IPS-15b (cell line): Measurements from ENCODE around the gene NT5C2.
"Not testable (repeated sequence)": the region's sequence is repeated elsewhere in the genome, so short reads cannot be mapped to it uniquely, and the experiment has no call there.

Source experiments
- H3K27me3 ChIP-seq: one replicate; pipeline ENCODE4 v1.6.1; 2013; ENCODE audit warnings: low read length; ENCODE audit not compliant: control insufficient read depth, insufficient read depth
- H3K36me3 ChIP-seq: one replicate; pipeline ENCODE4 v1.6.1; 2013; ENCODE audit warnings: low read length; ENCODE audit not compliant: control insufficient read depth, insufficient read depth
- H3K4me1 ChIP-seq: one replicate; pipeline ENCODE4 v1.6.1; 2013; ENCODE audit warnings: mild to moderate bottlenecking, low read length; ENCODE audit not compliant: control insufficient read depth, insufficient read depth
- H3K4me3 ChIP-seq: one replicate; pipeline ENCODE4 v1.5.1; 2013; ENCODE audit warnings: low read depth, low read length
- H3K9ac ChIP-seq: one replicate; pipeline ENCODE4 v1.6.1; 2013; ENCODE audit warnings: low read depth, mild to moderate bottlenecking, low read length
- H3K9me3 ChIP-seq: one replicate; pipeline ENCODE4 v1.6.1; 2013; ENCODE audit warnings: mild to moderate bottlenecking, low read length; ENCODE audit not compliant: control insufficient read depth, insufficient read depth

Gene NT5C2

GRCh38 chr10:103193107-103193819 is at the start of gene NT5C2:
TSS of gene NT5C2 (minus strand) at chr10:103193272. CDS start at chr10:103174958, 18,314 bp downstream.
- H3K4me1 ChIP-seq = peaks cover 9% of the 10 kb centered on the region
- H3K4me3 ChIP-seq = peak within 1 kb of the TSS; percentile 69
- no peaks in the 10 kb centered on the region for H3K36me3 ChIP-seq
- H3K27me3 ChIP-seq = peaks cover 10% of the 10 kb centered on the region
- peak within 1 kb of the TSS; percentile 84 for H3K9ac ChIP-seq
- H3K9me3 ChIP-seq = no peaks in the 10 kb centered on the region

DNA sequence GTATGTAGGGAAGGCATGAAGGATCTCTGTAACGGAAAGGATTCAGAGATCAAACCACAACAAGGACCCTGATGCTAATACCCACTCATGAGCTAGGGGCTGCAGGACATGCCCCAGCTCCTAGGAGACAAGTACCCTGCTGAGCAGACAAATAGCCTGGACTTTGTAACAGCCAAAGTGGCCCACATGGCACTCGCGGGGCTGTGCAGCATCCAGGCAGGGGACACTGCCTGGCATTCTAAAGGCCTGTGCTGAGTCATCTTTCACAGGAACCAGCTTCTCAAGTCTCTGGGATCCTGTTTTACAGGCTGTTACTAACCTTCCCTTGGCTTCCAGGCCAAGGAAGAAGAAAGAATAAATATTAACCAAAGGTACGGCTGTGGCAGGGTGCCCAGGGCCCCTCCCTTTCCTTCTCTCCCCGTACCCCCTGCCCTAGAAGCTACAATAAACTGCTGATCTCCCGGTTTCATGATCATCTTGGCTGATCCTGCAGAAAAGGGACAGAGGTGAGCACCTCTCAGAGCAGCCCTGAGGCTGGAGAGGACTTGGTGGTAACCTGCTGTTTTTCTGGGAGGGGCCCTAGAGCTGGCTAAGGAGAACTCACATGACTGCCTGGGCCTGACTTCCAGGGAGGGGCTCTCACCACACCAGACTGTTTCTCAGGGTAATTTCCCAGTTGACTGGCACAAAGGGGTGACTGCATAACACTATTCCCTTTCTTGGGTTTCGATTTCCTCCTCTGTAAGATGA is 48.4 kb upstream of the NT5C2 start:
- H3K9ac ChIP-seq = no peak overlapping the region

DNA sequence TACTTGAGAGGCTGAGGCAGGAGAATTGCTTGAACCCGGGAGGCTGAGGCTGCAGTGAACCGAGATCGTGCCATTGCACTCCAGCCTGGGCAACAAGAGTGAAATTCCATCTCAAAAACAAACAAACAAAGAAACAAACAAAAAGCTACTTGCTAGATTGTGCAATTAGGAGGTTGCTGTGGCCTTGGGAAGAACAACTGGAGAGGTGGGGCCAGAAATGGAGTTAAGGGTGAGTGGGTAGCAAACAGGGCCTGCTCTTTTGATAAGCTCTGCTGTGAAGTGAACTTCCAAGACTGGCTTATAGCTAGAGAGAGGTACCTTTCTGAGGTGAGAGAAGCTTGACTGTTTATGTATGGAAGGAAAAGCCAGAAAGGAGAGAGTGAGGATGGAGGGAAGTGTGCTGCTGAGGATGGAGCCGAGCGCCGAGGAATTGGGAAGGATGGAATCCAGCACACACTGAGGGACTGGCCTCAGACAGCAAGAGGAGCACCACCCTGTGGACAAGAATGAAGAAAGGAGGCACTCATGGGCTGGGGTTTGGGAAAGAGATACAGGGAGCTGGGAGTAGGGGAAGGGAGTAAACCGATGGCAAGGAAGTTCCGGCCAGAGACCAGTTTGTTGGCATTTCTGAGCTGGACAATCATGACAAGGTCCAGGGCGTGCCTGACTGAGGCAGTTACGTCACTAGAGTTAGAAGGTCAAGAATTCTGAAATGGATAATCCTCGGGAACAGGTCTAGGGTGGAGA is 45.6 kb upstream of the NT5C2 start:
- peaks cover 9% of the 10 kb centered on the region for H3K4me1 ChIP-seq
- H3K9me3 ChIP-seq = no peaks in the 10 kb centered on the region
- no peak overlapping the region for H3K4me3 ChIP-seq
- H3K36me3 ChIP-seq = no peaks in the 10 kb centered on the region
- no peaks in the 10 kb centered on the region for H3K27me3 ChIP-seq
- H3K9ac ChIP-seq = no peak overlapping the region

More for the DNA sequence above, 48.4 kb upstream of the NT5C2 start:
- Histone ChIP-seq H3K27me3 (no peaks in the 10 kb centered on the region), H3K36me3 (no peaks in the 10 kb centered on the region), H3K4me3 (no peak overlapping the region), H3K9me3 (no peaks in the 10 kb centered on the region), H3K4me1 (peaks cover 9% of the 10 kb centered on the region)

DNA sequence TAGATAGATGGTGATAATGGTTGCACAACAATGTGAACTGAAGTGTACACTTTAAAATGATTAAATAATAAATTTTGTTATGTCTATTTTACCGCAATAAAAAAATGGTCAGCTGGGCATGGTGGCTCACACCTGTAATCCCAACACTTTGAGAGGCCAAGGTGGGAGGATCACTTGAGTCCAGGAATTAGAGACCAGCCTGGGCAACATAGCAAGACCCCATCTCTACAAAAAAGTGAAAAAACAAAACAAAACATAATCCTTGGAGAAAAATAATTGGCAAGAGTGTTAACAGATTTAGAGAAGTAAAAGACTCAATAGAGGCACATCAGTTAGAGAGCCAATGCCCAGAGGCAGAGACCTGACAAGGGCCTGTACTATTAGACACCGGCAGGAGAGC is 42.7 kb upstream of the NT5C2 start:
- Histone ChIP-seq H3K9me3 (no peaks in the 10 kb centered on the region), H3K36me3 (no peaks in the 10 kb centered on the region), H3K4me3 (no peak overlapping the region), H3K4me1 (peaks cover 4% of the 10 kb centered on the region), H3K9ac (no peak overlapping the region), H3K27me3 (no peaks in the 10 kb centered on the region)

DNA sequence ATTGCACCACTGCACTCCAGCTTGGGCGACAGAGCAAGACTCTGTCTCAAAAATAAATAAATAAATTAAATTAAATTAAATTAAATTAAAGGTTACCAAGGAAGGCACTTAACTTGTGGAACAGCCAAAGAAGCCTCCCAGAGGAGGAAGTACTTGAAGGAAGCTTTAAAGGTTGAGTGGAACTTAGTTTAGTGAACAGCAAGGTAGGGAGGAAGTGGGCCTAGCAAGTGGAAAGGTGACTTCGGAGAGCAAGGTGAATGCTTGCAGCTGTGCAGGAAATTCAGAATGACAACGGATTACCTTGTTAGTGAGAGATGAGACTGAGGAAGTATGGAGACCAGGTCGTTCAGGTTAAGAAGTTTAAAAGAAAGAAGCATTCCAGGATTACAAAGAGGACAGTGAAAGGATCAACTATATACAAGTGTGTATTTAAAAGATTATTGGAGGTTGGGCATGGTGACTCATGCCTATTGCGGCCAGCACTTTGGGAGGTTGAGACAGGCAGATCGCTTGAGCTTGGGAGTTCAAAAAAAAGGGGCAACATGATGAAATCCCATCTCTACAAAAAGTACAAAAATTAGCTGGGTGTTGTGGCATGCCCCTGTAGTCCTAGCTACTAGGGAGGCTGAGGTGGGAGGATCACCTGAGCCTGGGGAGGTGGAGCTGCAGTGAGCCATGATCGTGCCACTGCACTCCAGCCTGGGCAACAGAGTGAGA is 39.9 kb upstream of the NT5C2 start:
- Histone ChIP-seq H3K9me3 (no peaks in the 10 kb centered on the region), H3K27me3 (no peaks in the 10 kb centered on the region), H3K36me3 (no peaks in the 10 kb centered on the region), H3K4me3 (no peak overlapping the region), H3K9ac (no peak overlapping the region), H3K4me1 (peaks cover 7% of the 10 kb centered on the region)

- Histone ChIP-seq H3K9ac (no peak overlapping the region), H3K9me3 (no peaks in the 10 kb centered on the region), H3K4me3 (no peak overlapping the region), H3K4me1 (peaks cover 7% of the 10 kb centered on the region), H3K27me3 (no peaks in the 10 kb centered on the region), H3K36me3 (no peaks in the 10 kb centered on the region)
Observed at GRCh38 chr10:103232131-103232673, 39.1 kb upstream of the NT5C2 start.

DNA sequence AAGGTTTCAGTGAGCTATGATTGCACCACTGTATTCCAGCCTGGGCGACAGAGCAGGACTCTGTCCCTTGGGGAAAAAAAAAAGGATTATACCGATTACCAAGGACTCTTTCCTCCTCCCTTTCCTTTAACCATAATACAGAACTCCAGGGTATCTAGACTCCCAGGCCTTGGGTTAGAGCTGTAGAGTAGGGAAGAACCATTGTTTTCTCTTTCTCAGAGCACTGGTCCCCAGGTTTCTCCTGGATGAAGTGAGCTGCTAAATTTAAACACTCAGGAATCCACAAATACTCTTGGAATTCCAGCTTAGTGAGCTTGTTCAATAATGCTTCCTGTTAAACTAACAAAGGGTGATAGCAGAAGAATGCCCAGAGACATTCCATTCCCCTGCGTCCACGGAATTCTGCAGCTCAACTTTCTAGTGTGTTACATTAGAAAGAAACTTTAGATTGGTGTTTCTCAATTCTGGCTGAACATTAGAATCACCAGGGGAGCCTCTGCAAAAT is 38.0 kb upstream of the NT5C2 start:
- Histone ChIP-seq H3K9ac (no peak overlapping the region), H3K9me3 (no peaks in the 10 kb centered on the region)

DNA sequence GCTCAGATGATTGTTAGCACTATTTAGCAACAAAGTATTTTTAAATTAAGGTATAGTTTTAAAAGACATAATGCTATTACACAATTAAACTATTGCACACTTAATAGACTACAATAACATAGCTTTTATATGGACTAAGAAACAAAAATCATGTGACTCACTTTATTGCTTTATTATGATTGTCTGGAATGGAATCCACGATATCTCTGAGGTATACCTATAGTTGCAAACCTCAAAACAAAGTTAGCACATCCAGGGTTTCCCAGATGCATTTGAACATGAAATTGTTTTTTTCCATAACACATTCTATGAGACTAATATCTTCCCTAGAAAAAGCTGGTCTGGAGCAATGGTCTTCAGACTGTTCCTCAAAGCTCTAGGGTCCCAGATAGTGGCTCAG is 34.3 kb upstream of the NT5C2 start:
- H3K9ac ChIP-seq = no peak overlapping the region
- no peak overlapping the region for H3K4me3 ChIP-seq
- peaks cover 7% of the 10 kb centered on the region for H3K4me1 ChIP-seq
- no peaks in the 10 kb centered on the region for H3K27me3 ChIP-seq
- no peaks in the 10 kb centered on the region for H3K36me3 ChIP-seq
- peaks cover 12% of the 10 kb centered on the region for H3K9me3 ChIP-seq

More for the DNA sequence above, 38.0 kb upstream of the NT5C2 start:
- Histone ChIP-seq H3K4me1 (peaks cover 7% of the 10 kb centered on the region), H3K4me3 (no peak overlapping the region), H3K27me3 (no peaks in the 10 kb centered on the region), H3K36me3 (no peaks in the 10 kb centered on the region)

- Histone ChIP-seq H3K27me3 (no peaks in the 10 kb centered on the region), H3K9me3 (peaks cover 12% of the 10 kb centered on the region), H3K36me3 (no peaks in the 10 kb centered on the region), H3K4me3 (no peak overlapping the region), H3K9ac (no peak overlapping the region), H3K4me1 (peaks cover 5% of the 10 kb centered on the region)
Observed at GRCh38 chr10:103225939-103226338, 32.9 kb upstream of the NT5C2 start.

- not testable (repeated sequence) for H3K4me1 ChIP-seq, H3K4me3 ChIP-seq, H3K27me3 ChIP-seq, H3K9ac ChIP-seq, H3K36me3 ChIP-seq
- H3K9me3 ChIP-seq = peaks cover 12% of the 10 kb centered on the region
Observed at GRCh38 chr10:103224721-103225120, 31.6 kb upstream of the NT5C2 start.

DNA sequence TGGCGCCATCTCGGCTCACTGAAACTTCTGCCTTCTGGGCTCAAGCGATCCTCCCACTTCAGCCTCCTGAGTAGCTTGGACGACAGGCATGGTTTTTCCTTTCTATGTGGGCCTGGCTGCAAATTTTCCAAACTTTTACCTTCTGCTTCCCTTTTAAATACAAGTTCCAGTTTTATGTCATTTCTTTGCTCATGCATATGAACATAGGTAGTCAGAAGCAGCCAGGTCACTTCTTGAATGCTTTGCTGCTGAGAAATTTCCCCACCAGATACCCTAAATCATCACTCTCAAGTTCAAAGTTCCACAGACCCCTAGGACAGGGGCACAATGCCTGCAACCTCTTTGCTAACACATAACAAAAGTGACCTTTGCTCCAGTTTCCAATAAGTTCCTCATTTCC is 31.1 kb upstream of the NT5C2 start:
- Histone ChIP-seq H3K4me3 (no peak overlapping the region), H3K27me3 (no peaks in the 10 kb centered on the region), H3K9ac (no peak overlapping the region), H3K4me1 (no peaks in the 10 kb centered on the region), H3K36me3 (no peaks in the 10 kb centered on the region), H3K9me3 (peaks cover 12% of the 10 kb centered on the region)
